Panc1 (cell line): Measurements from ENCODE around the gene SLC44A3.

Experiments used
- CTCF ChIP-seq: fragments of 450-650 bp; IDR thresholded peaks from 2 replicates; pipeline ENCODE4 v1.5.1; 2017; ENCODE audit warnings: mild to moderate bottlenecking
- TCF7L2 ChIP-seq: IDR thresholded peaks from 2 replicates; pipeline ENCODE4 v1.6.1; 2011; ENCODE audit warnings: mild to moderate bottlenecking, low read depth, low read length, inconsistent platforms

DNA sequence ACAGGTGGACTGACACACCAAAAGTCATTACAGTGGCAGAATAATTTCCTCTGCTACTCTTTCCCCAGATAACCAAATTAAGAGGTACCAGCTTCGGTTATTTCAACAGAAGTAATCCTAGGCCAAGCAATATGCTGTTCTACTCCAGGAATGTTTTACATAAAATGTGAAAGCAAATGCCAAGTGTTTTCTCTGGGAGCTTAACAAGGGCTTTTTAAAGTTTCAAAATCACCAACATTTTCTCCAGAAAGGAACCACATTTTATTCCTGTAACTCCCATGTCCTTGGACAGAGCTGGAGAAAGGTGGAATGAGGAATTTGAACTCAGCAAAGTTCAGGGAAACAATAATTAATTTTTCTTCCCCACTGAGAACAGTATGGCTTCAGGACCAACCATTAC lies 79.6 kb downstream of the SLC44A3 start:
- TF ChIP-seq TCF7L2 (no peak), CTCF (no peak)
